ENCODE results near the gene ZFP36L1. TPM values are rescaled to one million over a fixed set of nuclear protein-coding genes. Genes with fewer than 3 reads are reported as not detected.
A peak's percentile ranks its signal among the peaks of the same experiment; 100 is the strongest.

Gene ZFP36L1
- total RNA-seq, 1 donor = 46.7 TPM

GRCh38 chr14:68819260-68819691, 26.4 kb upstream of the ZFP36L1 start:
- Histone ChIP-seq H3K4me3 (ENCODE audit: insufficient read depth, low read length) (no peak overlapping the region), H3K4me2 (ENCODE audit: insufficient read depth, low read length) (no peak overlapping the region), H3K9me3 (ENCODE audit: low read depth, low read length) (no peaks in the 10 kb centered on the region), H3K4me1 (ENCODE audit: insufficient read depth, low read length) (peaks cover 24% of the 10 kb centered on the region), H3K36me3 (ENCODE audit: insufficient read depth, low read length) (no peaks in the 10 kb centered on the region), H2AFZ (ENCODE audit: low read length) (no peak overlapping the region), H3K27ac (ENCODE audit: low read depth, low read length) (no peak overlapping the region), H3K27me3 (ENCODE audit: insufficient read depth, low read length) (no peaks in the 10 kb centered on the region), H4K20me1 (ENCODE audit: insufficient read depth, low read length) (no peaks in the 10 kb centered on the region), H3K79me2 (ENCODE audit: insufficient read depth, low read length) (peaks cover 13% of the 10 kb centered on the region)
- TF ChIP-seq CTCF (IDR thresholded peaks at IDR 0.05; ENCODE audit: extremely low read depth, low read depth, low read length) = no peak
- peak; percentile 81 for DNase-seq (ENCODE audit: insufficient read length, low spot score, missing footprints)

GRCh38 chr14:68817506-68818212, 24.8 kb upstream of the ZFP36L1 start:
- H2AFZ ChIP-seq (ENCODE audit: low read length) = no peak overlapping the region
- H3K27me3 ChIP-seq (ENCODE audit: insufficient read depth, low read length) = no peaks in the 10 kb centered on the region
- peaks cover 19% of the 10 kb centered on the region for H3K79me2 ChIP-seq (ENCODE audit: insufficient read depth, low read length)
- no peak overlapping the region for H3K4me2 ChIP-seq (ENCODE audit: insufficient read depth, low read length)
- H3K4me3 ChIP-seq (ENCODE audit: insufficient read depth, low read length) = no peak overlapping the region
- H3K9me3 ChIP-seq (ENCODE audit: low read depth, low read length) = no peaks in the 10 kb centered on the region
- H3K27ac ChIP-seq (ENCODE audit: low read depth, low read length) = no peak overlapping the region
- no peaks in the 10 kb centered on the region for H3K36me3 ChIP-seq (ENCODE audit: insufficient read depth, low read length)
- peak; percentile 81 for DNase-seq (ENCODE audit: insufficient read length, low spot score, missing footprints)
- peaks cover 26% of the 10 kb centered on the region for H3K4me1 ChIP-seq (ENCODE audit: insufficient read depth, low read length)
- no peaks in the 10 kb centered on the region for H4K20me1 ChIP-seq (ENCODE audit: insufficient read depth, low read length)
- TF ChIP-seq CTCF (IDR thresholded peaks at IDR 0.05; ENCODE audit: extremely low read depth, low read depth, low read length) = no peak

GRCh38 chr14:68816943-68817430, 24.1 kb upstream of the ZFP36L1 start:
- peak overlapping the region; percentile 72 for H3K4me3 ChIP-seq (ENCODE audit: insufficient read depth, low read length)
- no peaks in the 10 kb centered on the region for H4K20me1 ChIP-seq (ENCODE audit: insufficient read depth, low read length)
- H3K36me3 ChIP-seq (ENCODE audit: insufficient read depth, low read length) = no peaks in the 10 kb centered on the region
- H3K27me3 ChIP-seq (ENCODE audit: insufficient read depth, low read length) = no peaks in the 10 kb centered on the region
- no peak for DNase-seq (ENCODE audit: insufficient read length, low spot score, missing footprints)
- peaks cover 19% of the 10 kb centered on the region for H3K79me2 ChIP-seq (ENCODE audit: insufficient read depth, low read length)
- peak overlapping the region; percentile 79 for H3K4me2 ChIP-seq (ENCODE audit: insufficient read depth, low read length)
- peak overlapping the region; percentile 88 for H3K27ac ChIP-seq (ENCODE audit: low read depth, low read length)
- H3K9me3 ChIP-seq (ENCODE audit: low read depth, low read length) = no peaks in the 10 kb centered on the region
- peak overlapping the region; percentile 61 for H2AFZ ChIP-seq (ENCODE audit: low read length)
- peaks cover 26% of the 10 kb centered on the region for H3K4me1 ChIP-seq (ENCODE audit: insufficient read depth, low read length)
- TF ChIP-seq CTCF (IDR thresholded peaks at IDR 0.05; ENCODE audit: extremely low read depth, low read depth, low read length) = no peak

- Histone ChIP-seq H3K4me3 (ENCODE audit: insufficient read depth, low read length) (peak overlapping the region; percentile 72), H3K9me3 (ENCODE audit: low read depth, low read length) (no peaks in the 10 kb centered on the region), H4K20me1 (ENCODE audit: insufficient read depth, low read length) (no peaks in the 10 kb centered on the region), H3K79me2 (ENCODE audit: insufficient read depth, low read length) (peaks cover 19% of the 10 kb centered on the region), H3K36me3 (ENCODE audit: insufficient read depth, low read length) (no peaks in the 10 kb centered on the region), H3K4me2 (ENCODE audit: insufficient read depth, low read length) (peak overlapping the region; percentile 79), H3K27me3 (ENCODE audit: insufficient read depth, low read length) (no peaks in the 10 kb centered on the region), H3K4me1 (ENCODE audit: insufficient read depth, low read length) (peaks cover 26% of the 10 kb centered on the region), H2AFZ (ENCODE audit: low read length) (peak overlapping the region; percentile 82), H3K27ac (ENCODE audit: low read depth, low read length) (peak overlapping the region; percentile 88)
- peak; percentile 100 for DNase-seq (ENCODE audit: insufficient read length, low spot score, missing footprints)
- TF ChIP-seq CTCF (IDR thresholded peaks at IDR 0.05; ENCODE audit: extremely low read depth, low read depth, low read length) = peak; percentile 89
Measured at GRCh38 chr14:68816183-68816942, 23.5 kb upstream of the ZFP36L1 start.

Data from osteoblast (primary cell).